ENCODE data around the gene TOM1L2.

TOM1L2 gene

GRCh38 chr17:17807440-17807839 is 164.8 kb downstream of the TOM1L2 start:
- DNase-seq (ENCODE audit: low read depth in 2 of 2) = no peak

- no peak for DNase-seq (ENCODE audit: low read depth in 2 of 2)
Observed at GRCh38 chr17:17806611-17807274, 165.5 kb downstream of the TOM1L2 start.

GRCh38 chr17:17806035-17806434 is 166.2 kb downstream of the TOM1L2 start:
- DNase-seq (ENCODE audit: low read depth in 2 of 2) = no peak

GRCh38 chr17:17805575-17805974 is 166.6 kb downstream of the TOM1L2 start:
- DNase-seq (ENCODE audit: low read depth in 2 of 2) = no peak

- no peak for DNase-seq (ENCODE audit: low read depth in 2 of 2)
Observed at GRCh38 chr17:17804007-17804406, 168.2 kb downstream of the TOM1L2 start.

- no peak for DNase-seq (ENCODE audit: low read depth in 2 of 2)
Observed at GRCh38 chr17:17801800-17802481, 170.3 kb downstream of the TOM1L2 start.

- no peak for DNase-seq (ENCODE audit: low read depth in 2 of 2)
Observed at GRCh38 chr17:17800504-17801021, 171.6 kb downstream of the TOM1L2 start.

- DNase-seq (ENCODE audit: low read depth in 2 of 2) = no peak
Observed at GRCh38 chr17:17798573-17799255, 173.5 kb downstream of the TOM1L2 start.

- DNase-seq (ENCODE audit: low read depth in 2 of 2) = no peak
Observed at GRCh38 chr17:17798010-17798556, 174.1 kb downstream of the TOM1L2 start.

- DNase-seq (ENCODE audit: low read depth in 2 of 2) = no peak
Observed at GRCh38 chr17:17797119-17797809, 174.9 kb downstream of the TOM1L2 start.

GRCh38 chr17:17796787-17797061 is 175.5 kb downstream of the TOM1L2 start:
- DNase-seq (ENCODE audit: low read depth in 2 of 2) = no peak

GRCh38 chr17:17795946-17796786 is 176.0 kb downstream of the TOM1L2 start:
- DNase-seq (ENCODE audit: low read depth in 2 of 2) = no peak

- no peak for DNase-seq (ENCODE audit: low read depth in 2 of 2)
Observed at GRCh38 chr17:17795296-17795695, 176.9 kb downstream of the TOM1L2 start.

GRCh38 chr17:17794382-17794781 is 177.8 kb downstream of the TOM1L2 start:
- DNase-seq (ENCODE audit: low read depth in 2 of 2) = no peak
